GM12878 (cell line): ENCODE measurements around the gene DNAJC3. TPM values are rescaled to one million over a fixed set of nuclear protein-coding genes. Genes with fewer than 3 reads are reported as not detected.

Experiments used
- CUX1 ChIP-seq: IDR thresholded peaks from 2 replicates; pipeline ENCODE4 v1.6.1; 2012; ENCODE audit warnings: improper control_type of control experiment, low read depth, low read length; ENCODE audit not compliant: insufficient replicate concordance
- HSF1 ChIP-seq: fragments of 150-350 bp; IDR thresholded peaks from 2 replicates; pipeline ENCODE4 v1.6.1; 2014; ENCODE audit warnings: mild to moderate bottlenecking, low read depth, low read length
- NKRF ChIP-seq: fragments of 450-650 bp; conservative IDR thresholded peaks from 2 replicates; pipeline ENCODE4 v1.6.1; 2017; ENCODE audit warnings: mild to moderate bottlenecking, moderate library complexity
- STAT1 ChIP-seq: fragments of 450-650 bp; conservative IDR thresholded peaks from 2 replicates; pipeline ENCODE4 v1.6.1; 2014; ENCODE audit warnings: antibody characterized with exemption, mild to moderate bottlenecking
- polyA plus RNA-seq, 11 experiments: library from polyadenylated mRNA; depleted of rRNA in 4 of 11; unstranded in 6 of 11; stranded (reverse) in 5 of 11; fragments of >200 nt; fragmentation: Nextera tagmentation in 4 of 11; fragmentation: Illumina TruSeq in 1 of 11; extraction: Ambion mirVana in 4 of 11; extraction: Trizol in 1 of 11; gene quantifications; 1 replicate in 1 of 11; 2 replicates in 10 of 11; pipeline versions ENCODE4 v1.2.1 to v1.2.3, GENCODE V29; 2011 to 2016; ENCODE audit warnings: inconsistent platforms in 2 of 11, missing spikeins in 2 of 11, low read depth in 1 of 11
- total RNA-seq, 4 experiments: library from RNA; depleted of rRNA in 3 of 4; stranded (reverse); fragments of >200 nt in 3 of 4; fragmentation: Illumina TruSeq in 1 of 4; extraction: Trizol in 1 of 4; gene quantifications; 2 replicates each; pipeline versions ENCODE4 v1.2.1 to v1.2.3, GENCODE V29; 2013 to 2021

Gene DNAJC3
- total and polyA plus RNA-seq, 10 of the 15 experiments (the other 5 are each of a cell fraction or from before 2014, with no cell fraction given) = 9.3 to 37.4 (median 19.0) TPM

- TF ChIP-seq CUX1 (no peak), HSF1 (no peak), NKRF (no peak), STAT1 (no peak)
Measured at GRCh38 chr13:95656386-95657015, 20.4 kb upstream of the DNAJC3 start (continued).
